H1 (cell line): Measurements from ENCODE around the gene MAPK13. TPM values are rescaled to one million over a fixed set of nuclear protein-coding genes. Genes with fewer than 3 reads are reported as not detected.
A peak's percentile ranks its signal among the peaks of the same experiment; 100 is the strongest.

Experiments
- CTCF ChIA-PET: fragments of 300-600 bp; sonication (Branson Sonifier 250); formaldehyde crosslinking; loops from one replicate; lab custom pipeline; 2021; ENCODE audit not compliant: partially characterized antibody; lab: Charles Lee
- POLR2A ChIA-PET: fragments of 300-600 bp; sonication (Branson Sonifier 250); formaldehyde crosslinking; loops from one replicate; lab custom pipeline; 2021; ENCODE audit warnings: inconsistent platforms; ENCODE audit not compliant: partially characterized antibody; lab: Charles Lee
- DNase-seq, 2 experiments: peaks; one replicate each; pipeline versions ENCODE4 v3.0.0 to v3.0.0-alpha.2; 2010 to 2022; ENCODE audit warnings: low spot score in 2 of 2, low read depth in 1 of 2, mixed read lengths in 1 of 2
- FAIRE-seq: peaks from 2 replicates; lab custom pipeline; 2011; peaks lifted over from hg19 to GRCh38; lab: Jason Lieb, UNC
- H2AFZ ChIP-seq: 2 replicates; pipeline ENCODE4 v1.8.1; 2012; ENCODE audit warnings: low read length, inconsistent platforms
- H2AK5ac ChIP-seq: 2 replicates; pipeline ENCODE4 v1.6.1; 2013; ENCODE audit warnings: low read depth, low read length
- H2BK120ac ChIP-seq: replicated peaks from 2 replicates; pipeline ENCODE3; 2013; ENCODE audit warnings: low read depth, low read length, inconsistent platforms
- H2BK12ac ChIP-seq: 2 replicates; pipeline ENCODE4 v1.6.1; 2013; ENCODE audit warnings: low read depth, low read length
- H2BK15ac ChIP-seq: 2 replicates; pipeline ENCODE4 v1.6.1; 2013; ENCODE audit warnings: low read length
- H2BK20ac ChIP-seq: 2 replicates; pipeline ENCODE4 v1.6.1; 2013; ENCODE audit warnings: low read length
- H2BK5ac ChIP-seq: 2 replicates; pipeline ENCODE4 v1.6.1; 2013; ENCODE audit warnings: low read depth, low read length
- H3K14ac ChIP-seq: 2 replicates; pipeline ENCODE4 v1.6.1; 2013; ENCODE audit warnings: inconsistent platforms; ENCODE audit not compliant: insufficient read length
- H3K18ac ChIP-seq: 2 replicates; pipeline ENCODE4 v1.6.1; 2013; ENCODE audit warnings: low read length; ENCODE audit errors: extremely low read depth
- H3K23ac ChIP-seq: 2 replicates; pipeline ENCODE4 v1.6.1; 2013; ENCODE audit warnings: inconsistent platforms; ENCODE audit not compliant: insufficient read length
- H3K23me2 ChIP-seq: 2 replicates; pipeline ENCODE4 v1.6.1; 2013; ENCODE audit warnings: low read depth, low read length
- H3K27ac ChIP-seq: 2 replicates; pipeline ENCODE4 v1.6.1; 2011; ENCODE audit warnings: low read depth, low read length, inconsistent platforms
- H3K27me3 ChIP-seq, 4 experiments: replicated peaks in 1 of 4; 1 replicate in 1 of 4; 2 replicates in 3 of 4; pipeline versions ENCODE4 v1.6.1 to v1.8.1; 2011 to 2013; ENCODE audit warnings: low read length in 3 of 4, mild to moderate bottlenecking in 3 of 4, inconsistent platforms in 2 of 4, mixed read lengths in 2 of 4, moderate library complexity in 1 of 4; ENCODE audit not compliant: control insufficient read depth in 3 of 4, insufficient read depth in 3 of 4; ENCODE audit errors: extremely low read depth in 1 of 4
- H3K36me3 ChIP-seq, 4 experiments: 2 replicates each; pipeline versions ENCODE4 v1.6.1 to v1.8.1; 2011 to 2013; ENCODE audit warnings: mild to moderate bottlenecking in 4 of 4, low read length in 3 of 4, moderate library complexity in 2 of 4, control low read depth in 1 of 4, inconsistent platforms in 1 of 4; ENCODE audit not compliant: insufficient read depth in 4 of 4, control insufficient read depth in 2 of 4
- H3K4ac ChIP-seq: replicated peaks from 2 replicates; pipeline ENCODE3; 2013; ENCODE audit warnings: low read length, low read depth, mixed read lengths, inconsistent platforms; ENCODE audit not compliant: insufficient read length
- H3K4me1 ChIP-seq, 4 experiments: replicated peaks in 1 of 4; 1 replicate in 1 of 4; 2 replicates in 3 of 4; pipeline versions ENCODE4 v1.6.1 to v1.8.1; 2011 to 2013; ENCODE audit warnings: low read length in 3 of 4, inconsistent platforms in 2 of 4, mixed read lengths in 1 of 4; ENCODE audit not compliant: insufficient read depth in 4 of 4, control insufficient read depth in 3 of 4
- H3K4me2 ChIP-seq, 2 experiments: 2 replicates each; pipeline versions ENCODE4 v1.6.1 to v1.8.1; 2011 to 2013; ENCODE audit warnings: low read depth in 2 of 2, low read length in 2 of 2, control low read depth in 1 of 2, inconsistent platforms in 1 of 2, mild to moderate bottlenecking in 1 of 2; ENCODE audit not compliant: insufficient read depth in 1 of 2
- H3K4me3 ChIP-seq, 4 experiments: fragments of 200-600, 300-600 bp in 1 of 4; sonication (generic), shearing (Covaris generic), sonication (Bioruptor Twin) in 1 of 4; 2 replicates each; pipeline versions ENCODE4 v1.5.1 to v1.8.1; 2011 to 2016; ENCODE audit warnings: low read length in 4 of 4, low read depth in 3 of 4, control low read depth in 2 of 4, inconsistent platforms in 2 of 4, mild to moderate bottlenecking in 2 of 4, mixed read lengths in 1 of 4, moderate library complexity in 1 of 4; ENCODE audit not compliant: insufficient read depth in 2 of 4; ENCODE audit errors: extremely low read depth in 1 of 4
- H3K56ac ChIP-seq: replicated peaks from 2 replicates; pipeline ENCODE3; 2013; ENCODE audit warnings: low read depth, mild to moderate bottlenecking, mixed read lengths, low read length, inconsistent platforms; ENCODE audit not compliant: insufficient read length
- H3K79me1 ChIP-seq: 2 replicates; pipeline ENCODE4 v1.6.1; 2013; ENCODE audit warnings: low read depth, low read length, control low read depth
- H3K79me2 ChIP-seq, 2 experiments: 2 replicates each; pipeline versions ENCODE4 v1.6.1 to v1.8.1; 2012 to 2013; ENCODE audit warnings: low read length in 2 of 2, mild to moderate bottlenecking in 2 of 2, inconsistent platforms in 1 of 2; ENCODE audit not compliant: insufficient read depth in 2 of 2, control insufficient read depth in 1 of 2
- H3K9ac ChIP-seq, 4 experiments: replicated peaks in 1 of 4; 1 replicate in 1 of 4; 2 replicates in 3 of 4; pipeline versions ENCODE4 v1.6.1 to v1.8.1; 2011 to 2013; ENCODE audit warnings: low read depth in 3 of 4, low read length in 3 of 4, control low read depth in 2 of 4, mild to moderate bottlenecking in 2 of 4, moderate library complexity in 2 of 4, inconsistent platforms in 1 of 4; ENCODE audit errors: extremely low read depth in 1 of 4
- H3K9me3 ChIP-seq, 2 experiments: 2 replicates each; pipeline versions ENCODE4 v1.6.1 to v1.8.1; 2012 to 2013; ENCODE audit warnings: mild to moderate bottlenecking in 2 of 2, moderate library complexity in 2 of 2, control low read depth in 1 of 2, inconsistent platforms in 1 of 2, low read depth in 1 of 2, low read length in 1 of 2, mixed read lengths in 1 of 2; ENCODE audit not compliant: insufficient read depth in 2 of 2
- H4K20me1 ChIP-seq, 2 experiments: replicated peaks in 1 of 2; 2 replicates each; pipeline versions ENCODE3 to v1.8.1; 2011 to 2013; ENCODE audit warnings: inconsistent platforms in 2 of 2, low read length in 2 of 2, mild to moderate bottlenecking in 1 of 2; ENCODE audit not compliant: insufficient read depth in 2 of 2, control insufficient read depth in 1 of 2
- H4K5ac ChIP-seq: 2 replicates; pipeline ENCODE4 v1.6.1; 2013; ENCODE audit warnings: low read length, low read depth, mixed read lengths, inconsistent platforms; ENCODE audit not compliant: insufficient read length
- H4K8ac ChIP-seq: 2 replicates; pipeline ENCODE4 v1.8.0; 2013; ENCODE audit warnings: mild to moderate bottlenecking, moderate library complexity, low read length, inconsistent platforms; ENCODE audit not compliant: insufficient read depth; ENCODE audit errors: extremely low read depth
- H4K91ac ChIP-seq: replicated peaks from 2 replicates; pipeline ENCODE3; 2013; ENCODE audit warnings: low read length, mixed read lengths, inconsistent platforms; ENCODE audit not compliant: insufficient read length
- BACH1 ChIP-seq: IDR thresholded peaks from 2 replicates; pipeline ENCODE4 v1.6.1; 2012; ENCODE audit warnings: low read length, improper control_type of control experiment
- CHD2 ChIP-seq: IDR thresholded peaks from 2 replicates; pipeline ENCODE4 v1.6.1; 2012; ENCODE audit warnings: low read length, improper control_type of control experiment
- CTBP2 ChIP-seq: IDR thresholded peaks from 2 replicates; pipeline ENCODE4 v1.7.0; 2011; ENCODE audit warnings: borderline replicate concordance, mild to moderate bottlenecking, moderate library complexity, mixed read lengths, low read length; ENCODE audit not compliant: insufficient read depth, insufficient read length
- GTF2F1 ChIP-seq: IDR thresholded peaks from 2 replicates; pipeline ENCODE4 v1.6.1; 2012; ENCODE audit warnings: low read depth, low read length, improper control_type of control experiment, borderline replicate concordance
- JUND ChIP-seq: IDR thresholded peaks from 2 replicates; pipeline ENCODE4 v1.6.1; 2011; ENCODE audit warnings: mild to moderate bottlenecking, improper control_type of control experiment, low read length
- NRF1 ChIP-seq: IDR thresholded peaks from 2 replicates; pipeline ENCODE4 v1.6.1; 2011; ENCODE audit warnings: mild to moderate bottlenecking, low read depth, low read length, improper control_type of control experiment
- SIN3A ChIP-seq, 2 experiments: IDR thresholded peaks in 1 of 2; conservative IDR thresholded peaks in 1 of 2; 2 replicates each; pipeline ENCODE4 v1.6.1; 2011 to 2012; ENCODE audit warnings: low read length in 2 of 2, improper control_type of control experiment in 1 of 2, low read depth in 1 of 2, mild to moderate bottlenecking in 1 of 2
- SP1 ChIP-seq: IDR thresholded peaks from 2 replicates; pipeline ENCODE4 v1.6.1; 2011; ENCODE audit warnings: low read depth, low read length
- SP4 ChIP-seq: IDR thresholded peaks from 2 replicates; pipeline ENCODE4 v1.6.1; 2012; ENCODE audit warnings: low read length, inconsistent platforms
- TEAD4 ChIP-seq: IDR thresholded peaks from 2 replicates; pipeline ENCODE4 v1.6.1; 2012; ENCODE audit warnings: low read depth, low read length, inconsistent platforms, mixed read lengths
- WGBS, 2 experiments: shearing (Covaris generic) in 1 of 2; methylation state at CpG; one replicate each; pipeline versions ENCODE4 v1.1.6 to v1.1.7; 2013 to 2015; ENCODE audit warnings: low lambda C conversion rate in 2 of 2, mixed read lengths in 2 of 2, inconsistent platforms in 1 of 2, low coverage in 1 of 2, missing lambda C conversion rate in 1 of 2; ENCODE audit not compliant: insufficient replicate concordance in 2 of 2, insufficient coverage in 1 of 2, insufficient read length in 1 of 2; ENCODE audit errors: extremely low coverage in 1 of 2, missing lambda C conversion rate in 1 of 2; 5-methylcytosine and 5-hydroxymethylcytosine counted together
- polyA plus RNA-seq, 7 experiments: library from polyadenylated mRNA; depleted of rRNA in 3 of 7; stranded (reverse) in 5 of 7; unstranded in 2 of 7; fragments of >200 nt in 5 of 7; fragments of 200-250 nt in 2 of 7; gene quantifications; 1 replicate in 5 of 7; 2 replicates in 1 of 7; 4 replicates in 1 of 7; pipeline versions ENCODE4 v1.2.1 to v1.2.3, GENCODE V29; 2011 to 2013; ENCODE audit warnings: missing spikeins in 2 of 7, mixed read lengths in 2 of 7
- total RNA-seq: library from RNA; stranded (reverse); fragmentation: NEBNext Ultra II Directional; extraction: Animal tissue kit (Norgen Biotek cat#: 25700); gene quantifications from 2 replicates; pipeline ENCODE4 v1.2.1, GENCODE V29; 2021
- TF ChIP-seq, protein P1 (sequence below), 3 experiments: IDR thresholded peaks; 1 replicate in 2 of 3; 2 replicates in 1 of 3; pipeline versions ENCODE4 v1.5.1 to v1.6.1; 2011; ENCODE audit warnings: low read length in 3 of 3, mild to moderate bottlenecking in 3 of 3, inconsistent platforms in 2 of 3, low read depth in 1 of 3, moderate library complexity in 1 of 3; ENCODE audit not compliant: insufficient read depth in 1 of 3; ENCODE audit errors: control extremely low read depth in 1 of 3

MAPK13 gene
- total and polyA plus RNA-seq, 2 of the 8 experiments (the other 6 are each of a cell fraction or from before 2014, with no cell fraction given) = 10.1 to 14.1 TPM

DNA sequence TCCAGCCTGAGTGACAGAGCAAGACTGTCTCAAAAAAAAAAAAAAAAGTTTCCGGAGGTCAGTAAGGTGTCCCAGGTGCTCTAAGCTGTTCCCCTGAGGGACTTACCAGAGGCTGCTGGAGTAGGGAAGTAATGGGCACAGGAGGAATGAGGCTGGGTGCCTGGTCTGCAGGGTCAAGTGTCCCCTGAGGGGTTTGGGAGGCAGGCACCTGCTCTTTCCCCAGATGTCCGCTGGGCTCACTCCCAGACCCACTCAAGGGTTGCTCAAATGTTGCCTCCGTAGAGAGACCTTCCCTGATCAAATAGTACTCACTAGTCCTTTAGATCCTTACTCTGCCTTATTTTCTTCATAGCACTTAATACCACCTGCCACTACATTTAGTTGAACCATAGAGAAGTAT is 5.4 kb upstream of the MAPK13 start:
- Histone ChIP-seq H3K18ac (no peak overlapping the region), H3K4me3 (no peak overlapping the region), H3K23me2 (peaks cover under 1% of the 10 kb centered on the region; the same call in 1 of the 2 replicates), H4K20me1 (no peaks in the 10 kb centered on the region), H2BK12ac (0 out of 2 replicates have a peak overlapping the region, but pooled peaks have one; percentile 68), H3K36me3 (no peaks in the 10 kb centered on the region), H2BK20ac (no peak overlapping the region), H3K27ac (no peak overlapping the region), H3K9me3 (no peaks in the 10 kb centered on the region), H3K4ac (no peak overlapping the region), H3K4me1 (peaks cover 4 to 7% (median 6%) of the 10 kb centered on the region in 4 experiments), H3K79me2 (no peaks in the 10 kb centered on the region), H3K79me1 (no peaks in the 10 kb centered on the region), H2BK5ac (no peak overlapping the region), H3K4me2 (no peak overlapping the region), H3K14ac (no peak overlapping the region), H2AFZ (no peak overlapping the region), H4K91ac (no peak overlapping the region), H2AK5ac (no peak overlapping the region; the same call in 1 of the 2 replicates), H4K5ac (no peak overlapping the region), H3K23ac (no peak overlapping the region), H3K9ac (no peak overlapping the region), H3K27me3 (peaks cover 0 to 7% (median under 1%) of the 10 kb centered on the region in 4 experiments; a peak in 4 of 7 replicates), H3K56ac (no peak overlapping the region), H4K8ac (no peak overlapping the region), H2BK15ac (no peak overlapping the region), H2BK120ac (no peak overlapping the region)
- CTCF ChIA-PET = interaction anchor here (1.2 to 2.8 kb wide), 4 partner anchors 11 to 236 kb away, joined by 3 to 9 read pairs (median 6); no protein-coding TSS in a partner anchor
- FAIRE-seq (no peak), DNase-seq (no peak)
- WGBS, 2 experiments = 95% methylated on average over 3 of the region's 3 CpGs; no CpG with 5 or more reads in 1 of the 2 experiments
- POLR2A ChIA-PET = interaction anchor here (1.1 kb wide), 1 partner anchor 11 kb away, joined by 3 read pairs; no protein-coding TSS in a partner anchor
- TF ChIP-seq CTBP2 (no peak), BACH1 (no peak), JUND (no peak), NRF1 (no peak), GTF2F1 (no peak), SP4 (no peak), SIN3A (conservative IDR thresholded peaks at IDR 0.05 in 1 of 2, IDR thresholded peaks at IDR 0.05 in 1 of 2; ENCODE audit: low read depth in 1 of 2, low read length in 2 of 2) (no peak), TEAD4 (no peak), SP1 (no peak), CHD2 (no peak)
- TF ChIP-seq, protein P1, sequence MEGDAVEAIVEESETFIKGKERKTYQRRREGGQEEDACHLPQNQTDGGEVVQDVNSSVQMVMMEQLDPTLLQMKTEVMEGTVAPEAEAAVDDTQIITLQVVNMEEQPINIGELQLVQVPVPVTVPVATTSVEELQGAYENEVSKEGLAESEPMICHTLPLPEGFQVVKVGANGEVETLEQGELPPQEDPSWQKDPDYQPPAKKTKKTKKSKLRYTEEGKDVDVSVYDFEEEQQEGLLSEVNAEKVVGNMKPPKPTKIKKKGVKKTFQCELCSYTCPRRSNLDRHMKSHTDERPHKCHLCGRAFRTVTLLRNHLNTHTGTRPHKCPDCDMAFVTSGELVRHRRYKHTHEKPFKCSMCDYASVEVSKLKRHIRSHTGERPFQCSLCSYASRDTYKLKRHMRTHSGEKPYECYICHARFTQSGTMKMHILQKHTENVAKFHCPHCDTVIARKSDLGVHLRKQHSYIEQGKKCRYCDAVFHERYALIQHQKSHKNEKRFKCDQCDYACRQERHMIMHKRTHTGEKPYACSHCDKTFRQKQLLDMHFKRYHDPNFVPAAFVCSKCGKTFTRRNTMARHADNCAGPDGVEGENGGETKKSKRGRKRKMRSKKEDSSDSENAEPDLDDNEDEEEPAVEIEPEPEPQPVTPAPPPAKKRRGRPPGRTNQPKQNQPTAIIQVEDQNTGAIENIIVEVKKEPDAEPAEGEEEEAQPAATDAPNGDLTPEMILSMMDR (IDR thresholded peaks at IDR 0.05; ENCODE audit: control extremely low read depth in 1 of 3, insufficient read depth in 1 of 3, low read depth in 1 of 3, low read length in 3 of 3) = no peak
